Stimulated activated naive B cell treated with anti-CD40 and anti-IgM and Interleukin-4, amounts not matched to agents 10 μg/mL and 1 μg/mL and 100 μg/mL, for 72 hours (primary cell): ENCODE results near the gene SHROOM3.
"Not testable (repeated sequence)": the region's sequence is repeated elsewhere in the genome, so short reads cannot be mapped to it uniquely, and the experiment has no call there.

Experiments used
- ATAC-seq, 2 donors: fragments of 150-1000 bp; cut with Tn5 transposase; replicated peaks; 2 replicates each; pipeline ENCODE4 v1.10.0; 2021; ENCODE audit warnings: moderate library complexity in 1 of 2
- DNase-seq: peaks from one replicate; pipeline ENCODE4 v3.0.0; 2021
- H3K27ac Mint-ChIP-seq: one replicate; pipeline ENCODE4 v1.8.0; 2022; ENCODE audit warnings: mild to moderate bottlenecking, mixed read lengths
- H3K27me3 Mint-ChIP-seq, 2 donors: one replicate each; pipeline ENCODE4 v1.8.0; 2022; ENCODE audit warnings: mixed read lengths in 2 of 2
- H3K36me3 Mint-ChIP-seq, 2 donors: one replicate each; pipeline ENCODE4 v1.8.0; 2022; ENCODE audit warnings: mixed read lengths in 2 of 2, mild to moderate bottlenecking in 1 of 2
- H3K4me1 Mint-ChIP-seq, 2 donors: one replicate each; pipeline ENCODE4 v1.8.0; 2022; ENCODE audit warnings: mixed read lengths in 2 of 2, mild to moderate bottlenecking in 1 of 2
- H3K4me3 Mint-ChIP-seq, 2 donors: one replicate each; pipeline ENCODE4 v1.8.0; 2022; ENCODE audit warnings: mild to moderate bottlenecking in 2 of 2, mixed read lengths in 2 of 2, moderate library complexity in 1 of 2
- H3K9me3 Mint-ChIP-seq, 2 donors: one replicate each; pipeline ENCODE4 v1.8.0; 2022; ENCODE audit warnings: mixed read lengths in 2 of 2, mild to moderate bottlenecking in 1 of 2

The SHROOM3 gene

GRCh38 chr4:76434901-76435527 lies at the start of gene SHROOM3:
Gene SHROOM3, plus strand, starts transcription at chr4:76435229. Its CDS starts 824 bp downstream, at chr4:76436053.
- no peaks in the 10 kb centered on the region for H3K36me3 Mint-ChIP-seq
- peaks cover 0 to 2% of the 10 kb centered on the region in 2 donors for H3K9me3 Mint-ChIP-seq
- DNase-seq (no peak), ATAC-seq (no peak)
- H3K27me3 Mint-ChIP-seq = peaks cover 5 to 28% of the 10 kb centered on the region in 2 donors
- no peak within 1 kb of the TSS for H3K27ac Mint-ChIP-seq
- peaks cover 6 to 15% of the 10 kb centered on the region in 2 donors for H3K4me1 Mint-ChIP-seq
- H3K4me3 Mint-ChIP-seq = no peak within 1 kb of the TSS

GRCh38 chr4:76385974-76386373 lies 49.1 kb upstream of the SHROOM3 start:
- Mint-ChIP-seq H3K27ac (no peak overlapping the region), H3K27me3 (peaks cover 30 to 44% of the 10 kb centered on the region in 2 donors), H3K36me3 (peaks cover 2 to 5% of the 10 kb centered on the region in 2 donors), H3K9me3 (peaks cover 14 to 19% of the 10 kb centered on the region in 2 donors), H3K4me3 (no peak overlapping the region), H3K4me1 (no peaks in the 10 kb centered on the region)
- ATAC-seq (no peak), DNase-seq (no peak)

GRCh38 chr4:76386566-76387305 lies 48.3 kb upstream of the SHROOM3 start:
- Mint-ChIP-seq H3K27ac (no peak overlapping the region), H3K4me3 (no peak overlapping the region), H3K9me3 (peaks cover 15 to 19% of the 10 kb centered on the region in 2 donors), H3K4me1 (no peaks in the 10 kb centered on the region), H3K36me3 (peaks cover 2 to 5% of the 10 kb centered on the region in 2 donors), H3K27me3 (peaks cover 30 to 50% of the 10 kb centered on the region in 2 donors)
- DNase-seq (no peak), ATAC-seq (no peak)

- no peak overlapping the region for H3K4me3 Mint-ChIP-seq
- no peaks in the 10 kb centered on the region for H3K4me1 Mint-ChIP-seq
- ATAC-seq (no peak), DNase-seq (no peak)
- peaks cover 17 to 23% of the 10 kb centered on the region in 2 donors for H3K9me3 Mint-ChIP-seq
- H3K27me3 Mint-ChIP-seq = peaks cover 30 to 63% of the 10 kb centered on the region in 2 donors
- no peak overlapping the region for H3K27ac Mint-ChIP-seq
- peaks cover 0 to 5% of the 10 kb centered on the region in 2 donors for H3K36me3 Mint-ChIP-seq
These were observed 46.7 kb upstream of the SHROOM3 start for GRCh38 chr4:76388160-76388908.

GRCh38 chr4:76401654-76402053 lies 33.4 kb upstream of the SHROOM3 start:
- DNase-seq (no peak), ATAC-seq (no peak)
- Mint-ChIP-seq H3K36me3 (peaks cover 0 to 5% of the 10 kb centered on the region in 2 donors), H3K4me1 (peaks cover 0 to 9% of the 10 kb centered on the region in 2 donors), H3K4me3 (no peak overlapping the region), H3K9me3 (peaks cover 4 to 6% of the 10 kb centered on the region in 2 donors), H3K27ac (no peak overlapping the region), H3K27me3 (peaks cover 29% of the 10 kb centered on the region in 2 donors)

GRCh38 chr4:76406081-76406480 lies 28.9 kb upstream of the SHROOM3 start:
- ATAC-seq = no peak
- no peaks in the 10 kb centered on the region for H3K9me3 Mint-ChIP-seq
- no peak overlapping the region for H3K27ac Mint-ChIP-seq
- DNase-seq = no peak
- no peaks in the 10 kb centered on the region for H3K36me3 Mint-ChIP-seq
- H3K4me1 Mint-ChIP-seq = peaks cover 3 to 16% of the 10 kb centered on the region in 2 donors
- H3K4me3 Mint-ChIP-seq = no peak overlapping the region
- H3K27me3 Mint-ChIP-seq = peaks cover 14 to 22% of the 10 kb centered on the region in 2 donors

GRCh38 chr4:76407440-76408119 lies 27.4 kb upstream of the SHROOM3 start:
- Mint-ChIP-seq H3K9me3 (no peaks in the 10 kb centered on the region), H3K27ac (no peak overlapping the region), H3K4me1 (peaks cover 3 to 16% of the 10 kb centered on the region in 2 donors), H3K4me3 (no peak overlapping the region), H3K36me3 (no peaks in the 10 kb centered on the region), H3K27me3 (peaks cover 14 to 17% of the 10 kb centered on the region in 2 donors)
- ATAC-seq = peak; percentile 91 to 98
- no peak for DNase-seq

- no peak for DNase-seq
- Mint-ChIP-seq H3K27ac (no peak overlapping the region), H3K4me3 (no peak overlapping the region), H3K9me3 (no peaks in the 10 kb centered on the region), H3K4me1 (peaks cover 3 to 11% of the 10 kb centered on the region in 2 donors), H3K36me3 (no peaks in the 10 kb centered on the region), H3K27me3 (peaks cover 0 to 9% of the 10 kb centered on the region in 2 donors)
- no peak for ATAC-seq
These were observed 24.4 kb upstream of the SHROOM3 start for GRCh38 chr4:76410636-76411035.

GRCh38 chr4:76420188-76420761 lies 14.8 kb upstream of the SHROOM3 start:
- Mint-ChIP-seq H3K36me3 (peaks cover 3% of the 10 kb centered on the region in 2 donors), H3K4me1 (peaks cover 7 to 17% of the 10 kb centered on the region in 2 donors), H3K4me3 (peak overlapping the region; percentile 17 to 75), H3K27me3 (peaks cover 31 to 45% of the 10 kb centered on the region in 2 donors), H3K27ac (no peak overlapping the region), H3K9me3 (no peaks in the 10 kb centered on the region)
- ATAC-seq (no peak), DNase-seq (no peak)

GRCh38 chr4:76420762-76421581 lies 14.1 kb upstream of the SHROOM3 start, which contains the start of gene CCDC158:
Gene CCDC158, minus strand, starts transcription at chr4:76421141. Its CDS starts 17,934 bp downstream, at chr4:76403207.
- Mint-ChIP-seq H3K9me3 (no peaks in the 10 kb centered on the region), H3K27ac (no peak within 1 kb of the TSS), H3K36me3 (peaks cover 3% of the 10 kb centered on the region in 2 donors), H3K27me3 (peaks cover 35 to 43% of the 10 kb centered on the region in 2 donors), H3K4me1 (peaks cover 7 to 17% of the 10 kb centered on the region in 2 donors), H3K4me3 (peak within 1 kb of the TSS; percentile 60 to 75)
- ATAC-seq (peak; percentile 69 to 76), DNase-seq (no peak)

- not testable (repeated sequence) for H3K4me3 Mint-ChIP-seq, DNase-seq, ATAC-seq, H3K27ac Mint-ChIP-seq, H3K36me3 Mint-ChIP-seq, H3K9me3 Mint-ChIP-seq
- peaks cover 7 to 17% of the 10 kb centered on the region in 2 donors for H3K4me1 Mint-ChIP-seq
- peaks cover 30 to 31% of the 10 kb centered on the region in 2 donors for H3K27me3 Mint-ChIP-seq
These were observed 11.9 kb upstream of the SHROOM3 start for GRCh38 chr4:76423159-76423558.

- peaks cover 2 to 3% of the 10 kb centered on the region in 2 donors for H3K36me3 Mint-ChIP-seq
- no peak overlapping the region for H3K27ac Mint-ChIP-seq
- H3K9me3 Mint-ChIP-seq = no peaks in the 10 kb centered on the region
- H3K4me3 Mint-ChIP-seq = no peak overlapping the region
- peaks cover 6% of the 10 kb centered on the region in 2 donors for H3K4me1 Mint-ChIP-seq
- no peak for ATAC-seq
- H3K27me3 Mint-ChIP-seq = peaks cover 11 to 14% of the 10 kb centered on the region in 2 donors
- DNase-seq = no peak
These were observed 8.8 kb upstream of the SHROOM3 start for GRCh38 chr4:76426272-76426671.

GRCh38 chr4:76429636-76430035 lies 5.4 kb upstream of the SHROOM3 start:
- DNase-seq (no peak), ATAC-seq (peak in 1 of 2 donors; percentile 39)
- no peak overlapping the region for H3K27ac Mint-ChIP-seq
- H3K4me3 Mint-ChIP-seq = no peak overlapping the region
- peaks cover 1 to 3% of the 10 kb centered on the region in 2 donors for H3K4me1 Mint-ChIP-seq
- H3K9me3 Mint-ChIP-seq = no peaks in the 10 kb centered on the region
- H3K27me3 Mint-ChIP-seq = peaks cover 0 to 4% of the 10 kb centered on the region in 2 donors
- H3K36me3 Mint-ChIP-seq = no peaks in the 10 kb centered on the region
